Neuronal stem cell (in vitro differentiated cells): ENCODE measurements around the gene CBX8.

Source experiments
- DNase-seq: peaks from one replicate; pipeline ENCODE4 v3.0.0-alpha.2; 2013; ENCODE audit warnings: low spot score
- H2AFZ ChIP-seq: one replicate; pipeline ENCODE4 v1.6.1; 2013; ENCODE audit warnings: mild to moderate bottlenecking, low read length, inconsistent platforms
- H2AK5ac ChIP-seq: 2 replicates; pipeline ENCODE4 v1.6.1; 2013; ENCODE audit warnings: low read depth, mild to moderate bottlenecking, inconsistent platforms, low read length, moderate library complexity, mixed read lengths
- H2BK120ac ChIP-seq: 2 replicates; pipeline ENCODE4 v1.6.1; 2013; ENCODE audit warnings: low read depth, mild to moderate bottlenecking, inconsistent platforms, low read length, moderate library complexity, mixed read lengths
- H2BK12ac ChIP-seq: one replicate; pipeline ENCODE4 v1.6.1; 2013; ENCODE audit warnings: low read length, inconsistent platforms
- H2BK15ac ChIP-seq: 2 replicates; pipeline ENCODE4 v1.6.1; 2013; ENCODE audit warnings: mild to moderate bottlenecking, low read length, inconsistent platforms, mixed read lengths
- H2BK5ac ChIP-seq: one replicate; pipeline ENCODE4 v1.6.1; 2013; ENCODE audit warnings: inconsistent platforms, mild to moderate bottlenecking, low read length, moderate library complexity
- H3K14ac ChIP-seq: one replicate; pipeline ENCODE4 v1.6.1; 2013; ENCODE audit warnings: low read length, inconsistent platforms
- H3K18ac ChIP-seq: 2 replicates; pipeline ENCODE4 v1.6.1; 2013; ENCODE audit warnings: low read length, inconsistent platforms
- H3K23ac ChIP-seq: 2 replicates; pipeline ENCODE4 v1.6.1; 2013; ENCODE audit warnings: low read depth, mild to moderate bottlenecking, mixed read lengths, low read length, inconsistent platforms; ENCODE audit not compliant: poor library complexity
- H3K27ac ChIP-seq: replicated peaks from 3 replicates; pipeline ENCODE4 v1.5.1; 2013; ENCODE audit warnings: low read length, inconsistent platforms
- H3K27me3 ChIP-seq, 3 experiments: 2 replicates each; pipeline ENCODE4 v1.6.1; 2013; ENCODE audit warnings: low read length in 3 of 3, mild to moderate bottlenecking in 2 of 3, inconsistent platforms in 1 of 3, low read depth in 1 of 3, mixed read lengths in 1 of 3, moderate library complexity in 1 of 3; ENCODE audit not compliant: control insufficient read depth in 3 of 3, insufficient read depth in 3 of 3
- H3K36me3 ChIP-seq, 2 donors: replicated peaks in 1 of 2; 2 replicates each; pipeline ENCODE4 v1.6.1; 2013; ENCODE audit warnings: low read length in 2 of 2; ENCODE audit not compliant: control insufficient read depth in 2 of 2, insufficient read depth in 2 of 2
- H3K4ac ChIP-seq: 2 replicates; pipeline ENCODE4 v1.6.1; 2013; ENCODE audit warnings: inconsistent platforms, mild to moderate bottlenecking, low read length, moderate library complexity
- H3K4me1 ChIP-seq, 2 donors: 1 replicate in 1 of 2; 2 replicates in 1 of 2; pipeline ENCODE4 v1.6.1; 2013; ENCODE audit warnings: low read length in 2 of 2, low read depth in 1 of 2; ENCODE audit not compliant: control insufficient read depth in 2 of 2, insufficient read depth in 1 of 2
- H3K4me2 ChIP-seq: one replicate; pipeline ENCODE4 v1.6.1; 2013; ENCODE audit warnings: mild to moderate bottlenecking, low read length, inconsistent platforms; ENCODE audit not compliant: insufficient read depth, poor library complexity, severe bottlenecking
- H3K4me3 ChIP-seq, 2 donors: 2 replicates each; pipeline ENCODE4 v1.5.1; 2013; ENCODE audit warnings: low read length in 2 of 2, mild to moderate bottlenecking in 2 of 2, inconsistent platforms in 1 of 2, moderate library complexity in 1 of 2
- H3K79me1 ChIP-seq: one replicate; pipeline ENCODE4 v1.6.1; 2013; ENCODE audit warnings: low read depth, mild to moderate bottlenecking, inconsistent platforms, low read length, moderate library complexity
- H3K9ac ChIP-seq: one replicate; pipeline ENCODE4 v1.6.1; 2013; ENCODE audit warnings: mild to moderate bottlenecking, low read depth, low read length, inconsistent platforms; ENCODE audit not compliant: poor library complexity
- H3K9me3 ChIP-seq, 2 donors: replicated peaks in 1 of 2; 2 replicates each; pipeline versions ENCODE3 to v1.6.1; 2013; ENCODE audit warnings: low read length in 2 of 2, mild to moderate bottlenecking in 2 of 2, inconsistent platforms in 1 of 2, low read depth in 1 of 2, mixed read lengths in 1 of 2, moderate library complexity in 1 of 2; ENCODE audit not compliant: control insufficient read depth in 2 of 2, insufficient read depth in 1 of 2
- H4K8ac ChIP-seq: one replicate; pipeline ENCODE4 v1.6.1; 2013; ENCODE audit warnings: low read depth, mild to moderate bottlenecking, inconsistent platforms, low read length, moderate library complexity
- H4K91ac ChIP-seq: one replicate; pipeline ENCODE4 v1.6.1; 2013; ENCODE audit warnings: low read length, low read depth, mild to moderate bottlenecking, inconsistent platforms; ENCODE audit not compliant: poor library complexity
- WGBS, 2 donors: extraction: QIAGEN DNeasy Blood & Tissue Kit; methylation state at CpG; one replicate each; pipeline ENCODE4 v1.1.7; 2013; ENCODE audit warnings: missing lambda C conversion rate in 2 of 2, mixed read lengths in 1 of 2; ENCODE audit not compliant: insufficient read length in 2 of 2, insufficient replicate concordance in 1 of 2; ENCODE audit errors: extremely low coverage in 2 of 2; 5-methylcytosine and 5-hydroxymethylcytosine counted together

The CBX8 gene

DNA sequence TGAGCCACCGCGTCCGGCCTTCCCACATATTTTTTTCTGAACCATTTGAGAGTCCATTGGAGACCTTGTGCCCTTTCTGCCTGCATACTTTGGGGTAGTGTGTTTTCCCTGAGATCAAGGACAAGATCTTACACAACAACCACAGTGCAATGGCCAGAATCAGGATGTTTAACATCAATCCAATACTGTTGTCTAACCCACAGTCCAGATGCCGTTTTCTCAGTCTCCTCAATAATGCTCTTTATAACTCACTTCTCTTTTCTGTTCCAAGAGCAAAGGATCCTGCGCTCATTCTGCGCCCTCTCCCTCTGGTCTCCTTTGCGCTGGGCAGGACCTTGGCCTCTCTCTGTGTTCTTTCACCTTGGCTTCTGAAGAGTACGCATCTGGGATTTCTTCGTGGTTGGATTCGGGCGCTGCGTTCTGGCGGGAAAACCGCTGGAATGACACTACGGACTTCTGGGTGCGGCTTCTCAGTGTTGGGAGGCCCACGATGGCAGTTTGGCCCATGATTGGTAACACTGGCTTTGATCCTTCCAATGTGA, 25.8 kb upstream of the CBX8 start:
- Histone ChIP-seq H3K9me3 (peaks cover 0 to 2% of the 10 kb centered on the region in 2 donors), H4K91ac (no peak overlapping the region), H4K8ac (no peak overlapping the region), H2BK120ac (no peak overlapping the region), H3K36me3 (no peaks in the 10 kb centered on the region), H3K18ac (no peak overlapping the region), H2BK12ac (no peak overlapping the region), H3K27ac (no peak overlapping the region), H2BK15ac (no peak overlapping the region), H3K4ac (no peak overlapping the region), H3K9ac (no peak overlapping the region), H2AFZ (no peak overlapping the region), H2AK5ac (no peak overlapping the region), H2BK5ac (no peak overlapping the region), H3K4me1 (peaks cover 5 to 7% of the 10 kb centered on the region in 2 donors), H3K4me3 (no peak overlapping the region), H3K23ac (no peak overlapping the region), H3K4me2 (no peak overlapping the region), H3K14ac (no peak overlapping the region), H3K79me1 (peaks cover 2% of the 10 kb centered on the region), H3K27me3 (peaks cover 0 to 32% (median 23%) of the 10 kb centered on the region in 3 experiments)
- DNase-seq: no peak
- no CpG with 5 or more reads among the region's 17 CpGs for whole genome bisulfite sequencing, 2 donors

DNA sequence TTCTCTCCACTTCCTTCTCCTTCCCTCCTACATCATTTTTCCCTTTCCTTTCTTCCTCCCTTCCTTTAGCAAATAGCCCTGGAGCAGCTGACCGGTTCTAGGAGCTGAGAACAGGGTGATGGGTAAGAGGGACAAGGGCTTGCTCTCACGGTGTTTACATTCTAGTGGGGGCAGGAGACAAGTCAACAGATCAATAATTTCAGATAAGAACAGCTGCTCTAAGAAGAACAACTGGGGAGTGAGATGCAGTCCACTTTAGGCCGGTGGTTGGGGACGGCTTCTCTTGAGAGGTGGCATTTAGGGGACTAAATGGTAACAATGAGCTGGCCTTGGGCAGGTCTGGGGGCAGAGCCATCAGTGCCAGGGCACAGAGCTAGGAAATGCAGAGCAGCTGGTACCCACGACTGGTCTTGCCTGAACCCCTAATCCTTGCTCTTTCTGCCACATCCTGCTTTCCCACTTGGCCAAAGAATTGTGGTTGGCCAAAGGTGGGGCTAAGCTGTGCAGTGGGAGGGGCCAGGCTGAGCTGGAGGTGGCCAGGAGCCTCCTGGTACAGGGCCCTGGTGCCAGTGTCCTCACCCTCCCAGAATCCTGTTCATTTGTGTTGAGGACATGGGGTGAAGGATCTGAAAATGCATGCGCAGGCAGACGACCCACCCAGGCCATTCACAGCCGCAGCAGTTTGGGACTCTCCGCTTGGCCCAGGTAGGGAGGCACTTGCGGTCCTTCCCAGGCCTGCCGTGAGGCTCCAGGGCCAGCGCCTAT, 24.6 kb upstream of the CBX8 start:
- no peak overlapping the region for H3K27ac ChIP-seq
- H2BK120ac ChIP-seq: no peak overlapping the region
- H3K4ac ChIP-seq: no peak overlapping the region
- H2AK5ac ChIP-seq: peak overlapping the region; percentile 21
- no peak overlapping the region for H3K14ac ChIP-seq
- H4K91ac ChIP-seq: no peak overlapping the region
- peak overlapping the region; percentile 44 for H3K23ac ChIP-seq
- H4K8ac ChIP-seq: no peak overlapping the region
- H3K79me1 ChIP-seq: no peaks in the 10 kb centered on the region
- no peak for DNase-seq
- H2BK12ac ChIP-seq: no peak overlapping the region
- WGBS, 2 donors: no CpG with 5 or more reads among the region's 12 CpGs
- no peak overlapping the region for H2AFZ ChIP-seq
- no peak overlapping the region for H3K4me2 ChIP-seq
- peaks cover 0 to 3% of the 10 kb centered on the region in 2 donors for H3K9me3 ChIP-seq
- no peak overlapping the region for H3K9ac ChIP-seq
- H3K4me1 ChIP-seq: no peaks in the 10 kb centered on the region
- no peak overlapping the region for H2BK5ac ChIP-seq
- no peaks in the 10 kb centered on the region for H3K36me3 ChIP-seq
- peak overlapping the region; percentile 28 for H2BK15ac ChIP-seq
- H3K18ac ChIP-seq: peak overlapping the region; percentile 7
- peaks cover 3 to 44% (median 34%) of the 10 kb centered on the region in 3 experiments for H3K27me3 ChIP-seq
- no peak overlapping the region for H3K4me3 ChIP-seq

DNA sequence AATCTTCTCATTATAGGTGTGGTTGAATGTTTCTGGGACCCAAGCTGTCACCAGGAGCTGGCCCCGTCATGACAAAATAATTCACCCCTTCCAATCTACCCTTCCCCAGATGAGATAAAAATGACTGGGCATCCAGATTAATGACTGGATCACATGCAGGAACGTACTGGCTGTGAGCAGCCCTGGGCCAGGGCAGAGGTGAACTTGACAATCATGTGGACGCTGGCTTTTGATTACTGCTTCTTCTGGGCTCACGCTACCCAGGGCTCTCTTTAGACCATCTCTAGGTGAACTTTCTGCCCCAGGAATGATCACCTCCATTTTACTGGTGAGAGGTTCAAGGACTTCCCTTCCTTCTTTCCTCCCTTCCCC, 24.1 kb upstream of the CBX8 start:
- Histone ChIP-seq H2BK12ac (no peak overlapping the region), H4K91ac (no peak overlapping the region), H4K8ac (no peak overlapping the region), H3K14ac (no peak overlapping the region), H2AK5ac (no peak overlapping the region), H3K36me3 (no peaks in the 10 kb centered on the region), H3K79me1 (no peaks in the 10 kb centered on the region), H2BK5ac (no peak overlapping the region), H3K18ac (no peak overlapping the region), H2BK15ac (no peak overlapping the region), H3K27me3 (peaks cover 8 to 49% (median 40%) of the 10 kb centered on the region in 3 experiments), H3K27ac (no peak overlapping the region), H3K4me2 (no peak overlapping the region), H3K4me1 (no peaks in the 10 kb centered on the region), H3K23ac (no peak overlapping the region), H2BK120ac (no peak overlapping the region), H3K4me3 (no peak overlapping the region), H3K9me3 (peaks cover 0 to 3% of the 10 kb centered on the region in 2 donors), H3K4ac (no peak overlapping the region), H2AFZ (no peak overlapping the region), H3K9ac (no peak overlapping the region)
- no CpG with 5 or more reads among the region's 4 CpGs for WGBS, 2 donors
- DNase-seq: no peak

DNA sequence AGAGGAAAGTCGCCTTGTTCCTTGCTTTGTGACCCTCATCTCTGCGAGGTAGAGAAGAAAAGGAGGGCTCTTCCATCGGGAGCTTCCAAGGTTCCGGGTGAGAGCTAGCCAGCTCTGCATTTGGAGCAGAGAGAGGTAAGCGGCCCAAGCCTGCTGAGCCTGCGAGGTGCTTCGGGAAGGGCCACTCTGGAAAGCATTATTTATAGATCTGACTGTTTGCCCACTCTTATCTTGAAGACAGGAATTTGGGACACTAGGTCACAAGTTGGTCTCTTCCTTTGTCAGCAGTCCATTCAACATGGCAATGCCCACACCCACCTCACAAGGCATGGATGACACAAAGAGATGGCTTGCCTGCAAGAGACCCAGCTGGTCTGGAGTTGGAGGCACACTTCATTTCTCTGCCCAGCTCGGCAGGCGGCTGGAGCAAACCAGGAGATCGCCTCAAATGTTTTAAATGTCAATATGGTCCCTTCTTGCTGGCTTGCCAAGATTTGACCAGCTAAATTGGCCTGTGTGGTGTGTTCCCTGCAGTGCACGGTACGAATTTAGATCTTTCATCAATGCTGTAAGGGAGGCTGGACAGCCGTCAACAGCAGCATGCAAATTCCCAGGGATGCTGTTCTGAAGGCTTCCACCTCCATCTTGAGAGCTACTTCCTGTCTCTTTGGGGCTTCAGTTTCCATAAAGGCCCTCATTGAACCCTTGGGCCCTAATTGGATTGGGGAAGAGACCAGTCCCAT, 22.8 kb upstream of the CBX8 start:
- Histone ChIP-seq H3K27me3 (peaks cover 21 to 61% (median 52%) of the 10 kb centered on the region in 3 experiments), H2AFZ (no peak overlapping the region), H4K8ac (no peak overlapping the region), H3K4me1 (peaks cover 0 to 2% of the 10 kb centered on the region in 2 donors), H3K14ac (no peak overlapping the region), H3K4ac (no peak overlapping the region), H3K9me3 (peaks cover 0 to 3% of the 10 kb centered on the region in 2 donors), H3K36me3 (no peaks in the 10 kb centered on the region), H2BK12ac (no peak overlapping the region), H3K4me2 (no peak overlapping the region), H3K23ac (no peak overlapping the region), H3K18ac (peak overlapping the region; percentile 13), H3K4me3 (peak overlapping the region in 1 of 2 donors; percentile 47), H3K9ac (no peak overlapping the region), H4K91ac (no peak overlapping the region), H2BK120ac (no peak overlapping the region), H3K27ac (no peak overlapping the region), H3K79me1 (no peaks in the 10 kb centered on the region), H2BK5ac (no peak overlapping the region), H2AK5ac (no peak overlapping the region), H2BK15ac (no peak overlapping the region)
- WGBS, 2 donors: no CpG with 5 or more reads among the region's 13 CpGs
- no peak for DNase-seq
